ENCODE data around the gene PNLIPRP3. TPM values are rescaled to one million over a fixed set of nuclear protein-coding genes. Genes with fewer than 3 reads are reported as not detected.

The PNLIPRP3 gene
- polyA plus RNA-seq, 1 donor: not detected

- peaks cover 6% of the 10 kb centered on the region for H3K27me3 ChIP-seq (ENCODE audit: control insufficient read depth, insufficient read depth, low read length)
- DNase-seq: peak in 1 of 2 donors; percentile 12
- no peaks in the 10 kb centered on the region for H3K36me3 ChIP-seq (ENCODE audit: control insufficient read depth, insufficient read depth, low read length)
- H3K27ac ChIP-seq (ENCODE audit: low read length): no peak overlapping the region
- H3K4me1 ChIP-seq (ENCODE audit: control insufficient read depth, insufficient read depth, low read length): no peaks in the 10 kb centered on the region
- WGBS (ENCODE audit: insufficient coverage, low lambda C conversion rate): 73% methylated on average over 5 of the region's 6 CpGs
- no peaks in the 10 kb centered on the region for H3K9me3 ChIP-seq (ENCODE audit: control insufficient read depth, low read depth, low read length)
- H3K4me3 ChIP-seq (ENCODE audit: low read length): no peak overlapping the region
These were observed 43.2 kb downstream of the PNLIPRP3 start for GRCh38 chr10:116470768-116471415.

- Histone ChIP-seq H3K4me3 (ENCODE audit: low read length) (no peak overlapping the region), H3K9me3 (ENCODE audit: control insufficient read depth, low read depth, low read length) (no peaks in the 10 kb centered on the region), H3K27me3 (ENCODE audit: control insufficient read depth, insufficient read depth, low read length) (peaks cover 6% of the 10 kb centered on the region), H3K27ac (ENCODE audit: low read length) (no peak overlapping the region), H3K36me3 (ENCODE audit: control insufficient read depth, insufficient read depth, low read length) (no peaks in the 10 kb centered on the region), H3K4me1 (ENCODE audit: control insufficient read depth, insufficient read depth, low read length) (no peaks in the 10 kb centered on the region)
- no peak for DNase-seq
- WGBS (ENCODE audit: insufficient coverage, low lambda C conversion rate): no CpG with 5 or more reads among the region's 4 CpGs
These were observed 45.2 kb downstream of the PNLIPRP3 start for GRCh38 chr10:116472891-116473290.

GRCh38 chr10:116475866-116476265 lies 48.2 kb downstream of the PNLIPRP3 start:
- Histone ChIP-seq H3K9me3 (ENCODE audit: control insufficient read depth, low read depth, low read length) (no peaks in the 10 kb centered on the region), H3K4me3 (ENCODE audit: low read length) (no peak overlapping the region), H3K36me3 (ENCODE audit: control insufficient read depth, insufficient read depth, low read length) (no peaks in the 10 kb centered on the region), H3K4me1 (ENCODE audit: control insufficient read depth, insufficient read depth, low read length) (no peaks in the 10 kb centered on the region), H3K27me3 (ENCODE audit: control insufficient read depth, insufficient read depth, low read length) (peaks cover 6% of the 10 kb centered on the region), H3K27ac (ENCODE audit: low read length) (no peak overlapping the region)
- no peak for DNase-seq
- WGBS (ENCODE audit: insufficient coverage, low lambda C conversion rate): no CpG with 5 or more reads among the region's 4 CpGs

GRCh38 chr10:116476461-116476860 lies 48.8 kb downstream of the PNLIPRP3 start:
- Histone ChIP-seq H3K4me3 (ENCODE audit: low read length) (no peak overlapping the region), H3K27me3 (ENCODE audit: control insufficient read depth, insufficient read depth, low read length) (peaks cover 6% of the 10 kb centered on the region), H3K4me1 (ENCODE audit: control insufficient read depth, insufficient read depth, low read length) (no peaks in the 10 kb centered on the region), H3K36me3 (ENCODE audit: control insufficient read depth, insufficient read depth, low read length) (no peaks in the 10 kb centered on the region), H3K27ac (ENCODE audit: low read length) (no peak overlapping the region), H3K9me3 (ENCODE audit: control insufficient read depth, low read depth, low read length) (no peaks in the 10 kb centered on the region)
- WGBS (ENCODE audit: insufficient coverage, low lambda C conversion rate): 90% methylated on average over 2 of the region's 4 CpGs
- no peak for DNase-seq

GRCh38 chr10:116477986-116478664 lies 50.5 kb downstream of the PNLIPRP3 start:
- H3K9me3 ChIP-seq (ENCODE audit: control insufficient read depth, low read depth, low read length): no peaks in the 10 kb centered on the region
- 76% methylated on average over 2 of the region's 12 CpGs for WGBS (ENCODE audit: insufficient coverage, low lambda C conversion rate)
- H3K27me3 ChIP-seq (ENCODE audit: control insufficient read depth, insufficient read depth, low read length): no peaks in the 10 kb centered on the region
- no peak for DNase-seq
- H3K36me3 ChIP-seq (ENCODE audit: control insufficient read depth, insufficient read depth, low read length): no peaks in the 10 kb centered on the region
- H3K4me1 ChIP-seq (ENCODE audit: control insufficient read depth, insufficient read depth, low read length): no peaks in the 10 kb centered on the region
- H3K27ac ChIP-seq (ENCODE audit: low read length): no peak overlapping the region
- no peak overlapping the region for H3K4me3 ChIP-seq (ENCODE audit: low read length)

- H3K27ac ChIP-seq (ENCODE audit: low read length): no peak overlapping the region
- DNase-seq: no peak
- no peak overlapping the region for H3K4me3 ChIP-seq (ENCODE audit: low read length)
- no peaks in the 10 kb centered on the region for H3K4me1 ChIP-seq (ENCODE audit: control insufficient read depth, insufficient read depth, low read length)
- H3K9me3 ChIP-seq (ENCODE audit: control insufficient read depth, low read depth, low read length): no peaks in the 10 kb centered on the region
- H3K36me3 ChIP-seq (ENCODE audit: control insufficient read depth, insufficient read depth, low read length): no peaks in the 10 kb centered on the region
- 33% methylated on average over 1 of the region's 7 CpGs for WGBS (ENCODE audit: insufficient coverage, low lambda C conversion rate)
- H3K27me3 ChIP-seq (ENCODE audit: control insufficient read depth, insufficient read depth, low read length): peaks cover 2% of the 10 kb centered on the region
These were observed 59.3 kb downstream of the PNLIPRP3 start for GRCh38 chr10:116486770-116487448.

- H3K9me3 ChIP-seq (ENCODE audit: control insufficient read depth, low read depth, low read length): no peaks in the 10 kb centered on the region
- H3K4me3 ChIP-seq (ENCODE audit: low read length): no peak overlapping the region
- no CpG with 5 or more reads among the region's 1 CpG for WGBS (ENCODE audit: insufficient coverage, low lambda C conversion rate)
- DNase-seq: no peak
- no peaks in the 10 kb centered on the region for H3K4me1 ChIP-seq (ENCODE audit: control insufficient read depth, insufficient read depth, low read length)
- H3K36me3 ChIP-seq (ENCODE audit: control insufficient read depth, insufficient read depth, low read length): no peaks in the 10 kb centered on the region
- peaks cover 2% of the 10 kb centered on the region for H3K27me3 ChIP-seq (ENCODE audit: control insufficient read depth, insufficient read depth, low read length)
- H3K27ac ChIP-seq (ENCODE audit: low read length): no peak overlapping the region
These were observed 60.1 kb downstream of the PNLIPRP3 start for GRCh38 chr10:116487522-116488430.

- WGBS (ENCODE audit: insufficient coverage, low lambda C conversion rate): 93% methylated on average over 2 of the region's 2 CpGs
- H3K4me3 ChIP-seq (ENCODE audit: low read length): no peak overlapping the region
- peaks cover 2% of the 10 kb centered on the region for H3K27me3 ChIP-seq (ENCODE audit: control insufficient read depth, insufficient read depth, low read length)
These were observed 61.8 kb downstream of the PNLIPRP3 start for GRCh38 chr10:116489460-116489859.

GRCh38 chr10:116490028-116490662 lies 62.5 kb downstream of the PNLIPRP3 start:
- DNase-seq: no peak
- Histone ChIP-seq H3K4me1 (ENCODE audit: control insufficient read depth, insufficient read depth, low read length) (no peaks in the 10 kb centered on the region), H3K9me3 (ENCODE audit: control insufficient read depth, low read depth, low read length) (no peaks in the 10 kb centered on the region), H3K4me3 (ENCODE audit: low read length) (no peak overlapping the region), H3K27ac (ENCODE audit: low read length) (no peak overlapping the region), H3K36me3 (ENCODE audit: control insufficient read depth, insufficient read depth, low read length) (no peaks in the 10 kb centered on the region), H3K27me3 (ENCODE audit: control insufficient read depth, insufficient read depth, low read length) (peaks cover 2% of the 10 kb centered on the region)
- WGBS (ENCODE audit: insufficient coverage, low lambda C conversion rate): no CpG with 5 or more reads among the region's 2 CpGs

More at GRCh38 chr10:116489460-116489859, 61.8 kb downstream of the PNLIPRP3 start:
- H3K27ac ChIP-seq (ENCODE audit: low read length): no peak overlapping the region
- no peaks in the 10 kb centered on the region for H3K36me3 ChIP-seq (ENCODE audit: control insufficient read depth, insufficient read depth, low read length)
- DNase-seq: no peak
- no peaks in the 10 kb centered on the region for H3K9me3 ChIP-seq (ENCODE audit: control insufficient read depth, low read depth, low read length)
- no peaks in the 10 kb centered on the region for H3K4me1 ChIP-seq (ENCODE audit: control insufficient read depth, insufficient read depth, low read length)
